Measurements from ENCODE around the gene TCF12. TPM values are rescaled to one million over a fixed set of nuclear protein-coding genes. Genes with fewer than 3 reads are reported as not detected.

The TCF12 gene
- total RNA-seq, 1 donor from 2014 or later = 112 TPM

DNA sequence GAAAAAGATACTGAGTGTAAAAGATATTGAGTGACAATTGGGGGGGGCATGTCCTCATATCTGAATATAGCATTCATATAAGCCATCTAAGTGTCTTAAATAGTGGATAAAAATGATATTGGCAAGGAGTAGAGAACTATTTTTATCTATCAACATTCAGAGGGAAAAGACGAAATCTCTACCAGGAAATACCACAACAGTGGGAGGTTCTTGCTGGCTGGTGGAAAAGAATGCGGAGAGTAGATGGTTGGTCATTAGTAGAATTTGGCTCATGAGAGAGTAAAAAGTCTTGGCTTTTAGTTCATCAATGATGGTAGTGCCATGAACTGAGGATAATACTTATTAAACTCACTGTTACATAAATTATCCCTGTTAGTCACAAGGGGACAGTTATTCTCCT, 4.8 kb upstream of the TCF12 start:
- no peak for TF ChIP-seq EZH2 (IDR thresholded peaks at IDR 0.05; ENCODE audit: insufficient read depth, low read length)
- TF ChIP-seq, protein P1, sequence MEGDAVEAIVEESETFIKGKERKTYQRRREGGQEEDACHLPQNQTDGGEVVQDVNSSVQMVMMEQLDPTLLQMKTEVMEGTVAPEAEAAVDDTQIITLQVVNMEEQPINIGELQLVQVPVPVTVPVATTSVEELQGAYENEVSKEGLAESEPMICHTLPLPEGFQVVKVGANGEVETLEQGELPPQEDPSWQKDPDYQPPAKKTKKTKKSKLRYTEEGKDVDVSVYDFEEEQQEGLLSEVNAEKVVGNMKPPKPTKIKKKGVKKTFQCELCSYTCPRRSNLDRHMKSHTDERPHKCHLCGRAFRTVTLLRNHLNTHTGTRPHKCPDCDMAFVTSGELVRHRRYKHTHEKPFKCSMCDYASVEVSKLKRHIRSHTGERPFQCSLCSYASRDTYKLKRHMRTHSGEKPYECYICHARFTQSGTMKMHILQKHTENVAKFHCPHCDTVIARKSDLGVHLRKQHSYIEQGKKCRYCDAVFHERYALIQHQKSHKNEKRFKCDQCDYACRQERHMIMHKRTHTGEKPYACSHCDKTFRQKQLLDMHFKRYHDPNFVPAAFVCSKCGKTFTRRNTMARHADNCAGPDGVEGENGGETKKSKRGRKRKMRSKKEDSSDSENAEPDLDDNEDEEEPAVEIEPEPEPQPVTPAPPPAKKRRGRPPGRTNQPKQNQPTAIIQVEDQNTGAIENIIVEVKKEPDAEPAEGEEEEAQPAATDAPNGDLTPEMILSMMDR (IDR thresholded peaks at IDR 0.05; ENCODE audit: insufficient read depth, low read depth, low read length) = no peak
- H3K4me3 Mint-ChIP-seq (ENCODE audit: unreplicated experiment) = no peak overlapping the region
- H3K27me3 Mint-ChIP-seq (ENCODE audit: low read depth, unreplicated experiment) = no peaks in the 10 kb centered on the region
- peaks cover 11% of the 10 kb centered on the region for H3K79me2 ChIP-seq (ENCODE audit: insufficient read depth, low read length)
- H4K20me1 ChIP-seq (ENCODE audit: insufficient read depth, low read length) = no peaks in the 10 kb centered on the region
- no peaks in the 10 kb centered on the region for H3K27me3 ChIP-seq (ENCODE audit: insufficient read depth, low read length)
- H3K27ac ChIP-seq (ENCODE audit: low read depth, low read length) = no peak overlapping the region
- DNase-seq (ENCODE audit: low read depth) = peak; percentile 86
- no peaks in the 10 kb centered on the region for H3K36me3 ChIP-seq (ENCODE audit: insufficient read depth, low read length)
- no peaks in the 10 kb centered on the region for H3K9me3 Mint-ChIP-seq (ENCODE audit: unreplicated experiment)
- H3K4me1 Mint-ChIP-seq (ENCODE audit: low read depth, unreplicated experiment) = peaks cover 4% of the 10 kb centered on the region
- H3K4me1 ChIP-seq (ENCODE audit: insufficient read depth, low read length) = peaks cover 9% of the 10 kb centered on the region
- no peak overlapping the region for H2AFZ ChIP-seq (ENCODE audit: low read depth, low read length)
- H3K9ac ChIP-seq (ENCODE audit: low read length) = no peak overlapping the region
- no peak overlapping the region for H3K4me3 ChIP-seq (ENCODE audit: insufficient read depth, low read depth, low read length)
- no peak for FAIRE-seq
- peak overlapping the region; percentile 31 for H3K4me2 ChIP-seq (ENCODE audit: low read length)
- H3K9me3 ChIP-seq (ENCODE audit: insufficient read depth, low read depth, low read length) = no peaks in the 10 kb centered on the region
- H3K27ac Mint-ChIP-seq (ENCODE audit: unreplicated experiment) = no peak overlapping the region
- peaks cover 5% of the 10 kb centered on the region for H3K36me3 Mint-ChIP-seq (ENCODE audit: low read depth, unreplicated experiment)

DNA sequence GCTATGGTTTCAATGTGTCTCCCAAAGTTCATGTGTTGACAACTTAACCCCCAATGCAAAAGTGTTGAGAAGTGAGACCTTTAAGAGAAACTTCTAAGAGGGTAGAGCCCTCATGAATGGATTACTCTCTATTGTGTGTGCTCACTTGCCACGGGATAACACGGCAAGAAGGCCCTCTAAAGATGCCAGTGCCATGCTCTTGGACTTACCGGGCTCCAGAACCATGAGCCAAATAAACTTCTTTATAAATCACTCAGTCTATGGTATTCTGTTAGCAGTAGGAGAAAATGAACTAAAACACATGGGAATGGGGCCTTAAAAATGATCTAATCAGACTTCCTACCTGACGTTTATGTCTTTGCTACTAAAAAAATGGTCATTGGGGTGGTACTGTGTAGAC, 2.6 kb upstream of the TCF12 start:
- no peak overlapping the region for H3K4me3 ChIP-seq (ENCODE audit: insufficient read depth, low read depth, low read length)
- H2AFZ ChIP-seq (ENCODE audit: low read depth, low read length) = no peak overlapping the region
- Mint-ChIP-seq H3K9me3 (ENCODE audit: unreplicated experiment) (no peaks in the 10 kb centered on the region), H3K27me3 (ENCODE audit: low read depth, unreplicated experiment) (no peaks in the 10 kb centered on the region), H3K27ac (ENCODE audit: unreplicated experiment) (no peak overlapping the region), H3K36me3 (ENCODE audit: low read depth, unreplicated experiment) (peaks cover 5% of the 10 kb centered on the region), H3K4me3 (ENCODE audit: unreplicated experiment) (no peak overlapping the region), H3K4me1 (ENCODE audit: low read depth, unreplicated experiment) (peaks cover 7% of the 10 kb centered on the region)
- H4K20me1 ChIP-seq (ENCODE audit: insufficient read depth, low read length) = peaks cover 12% of the 10 kb centered on the region
- no peak overlapping the region for H3K9ac ChIP-seq (ENCODE audit: low read length)
- FAIRE-seq (no peak), DNase-seq (ENCODE audit: low read depth) (no peak)
- H3K9me3 ChIP-seq (ENCODE audit: insufficient read depth, low read depth, low read length) = no peaks in the 10 kb centered on the region
- TF ChIP-seq EZH2 (IDR thresholded peaks at IDR 0.05; ENCODE audit: insufficient read depth, low read length) = no peak
- TF ChIP-seq, protein P1 (IDR thresholded peaks at IDR 0.05; ENCODE audit: insufficient read depth, low read depth, low read length) = no peak
- H3K4me1 ChIP-seq (ENCODE audit: insufficient read depth, low read length) = peaks cover 12% of the 10 kb centered on the region
- H3K4me2 ChIP-seq (ENCODE audit: low read length) = no peak overlapping the region
- H3K27me3 ChIP-seq (ENCODE audit: insufficient read depth, low read length) = no peaks in the 10 kb centered on the region
- H3K27ac ChIP-seq (ENCODE audit: low read depth, low read length) = no peak overlapping the region
- H3K79me2 ChIP-seq (ENCODE audit: insufficient read depth, low read length) = peaks cover 33% of the 10 kb centered on the region
- no peaks in the 10 kb centered on the region for H3K36me3 ChIP-seq (ENCODE audit: insufficient read depth, low read length)

DNA sequence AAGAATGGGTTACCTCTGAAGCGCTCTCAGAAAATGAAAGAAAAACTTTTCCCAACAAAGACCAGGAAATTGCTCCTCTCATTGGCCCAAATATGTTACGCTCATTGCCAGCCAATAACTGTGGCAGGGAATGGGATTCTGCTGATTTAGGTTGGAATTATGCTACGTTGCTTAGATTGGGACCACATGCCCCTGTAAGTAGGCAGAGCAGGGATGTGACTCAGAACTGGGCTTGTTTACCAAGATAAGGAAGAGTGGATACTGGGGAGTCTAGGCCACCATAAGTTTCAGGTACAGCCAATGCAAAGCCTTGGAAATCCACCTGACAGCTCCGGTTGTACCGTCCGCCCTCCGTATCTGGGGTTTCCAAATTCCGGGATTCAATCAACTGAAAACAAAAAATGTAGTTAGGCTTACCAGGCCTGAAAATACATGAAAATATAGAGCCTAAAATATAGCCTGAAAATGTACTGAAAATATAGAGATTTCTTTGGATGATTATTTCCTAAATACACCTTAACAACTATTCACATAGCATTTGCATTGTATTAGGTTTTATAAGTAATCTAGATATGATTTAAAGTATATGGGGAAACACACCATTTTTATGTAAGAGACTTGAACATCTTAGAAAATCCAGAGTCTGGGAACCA, 1.5 kb upstream of the TCF12 start:
- H3K4me3 Mint-ChIP-seq (ENCODE audit: unreplicated experiment) = peak overlapping the region; percentile 84
- DNase-seq (ENCODE audit: low read depth) (no peak), FAIRE-seq (no peak)
- Histone ChIP-seq H3K4me1 (ENCODE audit: insufficient read depth, low read length) (peaks cover 13% of the 10 kb centered on the region), H3K4me2 (ENCODE audit: low read length) (peak overlapping the region; percentile 88), H3K79me2 (ENCODE audit: insufficient read depth, low read length) (peaks cover 44% of the 10 kb centered on the region), H3K4me3 (ENCODE audit: insufficient read depth, low read depth, low read length) (peak overlapping the region; percentile 79), H4K20me1 (ENCODE audit: insufficient read depth, low read length) (peaks cover 12% of the 10 kb centered on the region), H3K27me3 (ENCODE audit: insufficient read depth, low read length) (no peaks in the 10 kb centered on the region), H2AFZ (ENCODE audit: low read depth, low read length) (no peak overlapping the region), H3K9me3 (ENCODE audit: insufficient read depth, low read depth, low read length) (no peaks in the 10 kb centered on the region), H3K9ac (ENCODE audit: low read length) (no peak overlapping the region), H3K36me3 (ENCODE audit: insufficient read depth, low read length) (no peaks in the 10 kb centered on the region), H3K27ac (ENCODE audit: low read depth, low read length) (no peak overlapping the region)
- no peaks in the 10 kb centered on the region for H3K27me3 Mint-ChIP-seq (ENCODE audit: low read depth, unreplicated experiment)
- no peak for TF ChIP-seq EZH2 (IDR thresholded peaks at IDR 0.05; ENCODE audit: insufficient read depth, low read length)
- TF ChIP-seq, protein P1 (IDR thresholded peaks at IDR 0.05; ENCODE audit: insufficient read depth, low read depth, low read length) = no peak
- no peaks in the 10 kb centered on the region for H3K9me3 Mint-ChIP-seq (ENCODE audit: unreplicated experiment)
- peak overlapping the region; percentile 62 for H3K27ac Mint-ChIP-seq (ENCODE audit: unreplicated experiment)
- H3K36me3 Mint-ChIP-seq (ENCODE audit: low read depth, unreplicated experiment) = peaks cover 5% of the 10 kb centered on the region
- H3K4me1 Mint-ChIP-seq (ENCODE audit: low read depth, unreplicated experiment) = peaks cover 7% of the 10 kb centered on the region
